K562 (cell line): ENCODE data around the gene NEUROD6. TPM values are rescaled to one million over a fixed set of nuclear protein-coding genes. Genes with fewer than 3 reads are reported as not detected.

ENCODE experiments used
- ATAC-seq: fragments of 200-7000 bp; cut with Tn5 transposase; 3 replicates; pipeline ENCODE4 v1.9.1; 2020; ENCODE audit warnings: moderate library complexity
- BruUV-seq: library from RNA; stranded (reverse); fragments of 400-500 nt; replicated peaks from 2 replicates; lab custom pipeline; 2021; lab: Mats Ljungman, UMichigan
- CTCF ChIA-PET: fragments of 300-600 bp; formaldehyde crosslinking; extraction: SDS; loops from one replicate; lab custom pipeline; 2021; ENCODE audit warnings: low intra/inter-chr PET ratio; lab: Yijun Ruan, JAX
- POLR2A ChIA-PET: fragments of 300-600, 350-650 bp; sonication (Branson Sonifier 250); formaldehyde crosslinking; extraction: SDS; loops from one replicate; lab custom pipeline; 2021; ENCODE audit warnings: antibody characterized with exemption, inconsistent platforms; lab: Yijun Ruan, JAX
- DNase-seq, 4 experiments: peaks; one replicate each; pipeline versions ENCODE4 v3.0.0 to v3.0.0-alpha.2; 2011 to 2018; ENCODE audit warnings: low spot score in 3 of 4, mixed read lengths in 3 of 4; ENCODE audit errors: extremely low read depth in 1 of 4
- FAIRE-seq: peaks from 2 replicates; lab custom pipeline; 2011; peaks lifted over from hg19 to GRCh38; lab: Jason Lieb, UNC
- H2AFZ ChIP-seq: 2 replicates; pipeline ENCODE4 v1.6.0; 2011; ENCODE audit warnings: low read depth, low read length, control low read depth, inconsistent platforms
- H3K27ac ChIP-seq: fragments of 200-600 bp; 3 replicates; pipeline ENCODE4 v1.8.0; 2011; ENCODE audit warnings: low read depth, mild to moderate bottlenecking, control low read depth, inconsistent platforms, low read length, moderate library complexity, mixed read lengths; ENCODE audit errors: extremely low read depth
- H3K27me3 ChIP-seq, 2 experiments: fragments of 300-600 bp in 1 of 2; 2 replicates in 1 of 2; 3 replicates in 1 of 2; pipeline versions ENCODE4 v1.6.0 to v1.8.0; 2011; ENCODE audit warnings: inconsistent platforms in 2 of 2, low read length in 2 of 2, mild to moderate bottlenecking in 1 of 2, mixed read lengths in 1 of 2, moderate library complexity in 1 of 2; ENCODE audit not compliant: control insufficient read depth in 2 of 2, insufficient read depth in 2 of 2
- H3K36me3 ChIP-seq: fragments of 300-600 bp; 3 replicates; pipeline ENCODE4 v1.8.0; 2011; ENCODE audit warnings: mild to moderate bottlenecking, low read length, inconsistent platforms; ENCODE audit not compliant: control insufficient read depth, insufficient read depth
- H3K4me1 ChIP-seq, 2 experiments: fragments of 200-600 bp in 1 of 2; replicated peaks in 1 of 2; 2 replicates in 1 of 2; 3 replicates in 1 of 2; pipeline versions ENCODE4 v1.5.1 to v1.8.0; 2011; ENCODE audit warnings: inconsistent platforms in 2 of 2, low read length in 2 of 2, mild to moderate bottlenecking in 1 of 2, mixed read lengths in 1 of 2, moderate library complexity in 1 of 2; ENCODE audit not compliant: control insufficient read depth in 2 of 2, insufficient read depth in 2 of 2
- H3K4me2 ChIP-seq: 2 replicates; pipeline ENCODE4 v1.6.1; 2011; ENCODE audit warnings: low read length, control low read depth, inconsistent platforms, mixed read lengths; ENCODE audit not compliant: insufficient read depth
- H3K4me3 ChIP-seq: fragments of 200-600 bp; sonication (generic), shearing (Covaris generic); 2 replicates; pipeline ENCODE4 v1.5.1; 2016; ENCODE audit warnings: control low read depth, inconsistent platforms
- H3K79me2 ChIP-seq: fragments of 200-600 bp; 3 replicates; pipeline ENCODE4 v1.8.0; 2011; ENCODE audit warnings: low read length, inconsistent platforms; ENCODE audit not compliant: control insufficient read depth, insufficient read depth
- H3K9ac ChIP-seq, 2 experiments: 2 replicates each; pipeline versions ENCODE4 v1.6.0 to v1.6.1; 2011; ENCODE audit warnings: low read depth in 2 of 2, low read length in 2 of 2, control low read depth in 1 of 2, inconsistent platforms in 1 of 2, mild to moderate bottlenecking in 1 of 2, mixed read lengths in 1 of 2; ENCODE audit not compliant: insufficient read depth in 1 of 2
- H3K9me1 ChIP-seq: one replicate; pipeline ENCODE4 v1.6.0; 2011; ENCODE audit warnings: inconsistent platforms, mild to moderate bottlenecking, low read length, moderate library complexity; ENCODE audit not compliant: control insufficient read depth, insufficient read depth
- H3K9me3 ChIP-seq: replicated peaks from 2 replicates; pipeline ENCODE4 v1.5.1; 2011; ENCODE audit warnings: low read depth, low read length, inconsistent platforms; ENCODE audit not compliant: control insufficient read depth, insufficient read depth
- H4K20me1 ChIP-seq: replicated peaks from 2 replicates; pipeline ENCODE4 v1.6.1; 2011; ENCODE audit warnings: low read length, inconsistent platforms, mixed read lengths; ENCODE audit not compliant: control insufficient read depth, insufficient read depth
- BCL6 ChIP-seq: fragments of 250-450 bp; sonication (Bioruptor Pico); IDR thresholded peaks from 2 replicates; pipeline ENCODE4 v1.4.0; 2020
- EP400 ChIP-seq: fragments of 450-650 bp; IDR thresholded peaks from 2 replicates; pipeline ENCODE4 v1.6.1; 2017; ENCODE audit warnings: antibody characterized with exemption, mild to moderate bottlenecking, moderate library complexity
- FOXA1 ChIP-seq: fragments of 450-650 bp; IDR thresholded peaks from 2 replicates; pipeline ENCODE4 v1.6.1; 2016; ENCODE audit warnings: mild to moderate bottlenecking, borderline replicate concordance
- HDAC2 ChIP-seq: fragments of 450-650 bp; IDR thresholded peaks from 2 replicates; pipeline ENCODE4 v1.6.1; 2016; ENCODE audit warnings: mild to moderate bottlenecking
- KLF6 ChIP-seq: fragments of 250-450 bp; sonication (Bioruptor Pico); IDR thresholded peaks from 2 replicates; pipeline ENCODE4 v1.4.0; 2020; ENCODE audit warnings: mild to moderate bottlenecking, moderate library complexity, borderline replicate concordance
- NEUROD1 ChIP-seq: fragments of 150-350 bp; IDR thresholded peaks from 2 replicates; pipeline ENCODE4 v1.6.1; 2014; ENCODE audit warnings: borderline replicate concordance, low read length, low read depth; ENCODE audit not compliant: partially characterized antibody
- PHF21A ChIP-seq: fragments of 450-650 bp; IDR thresholded peaks from 2 replicates; pipeline ENCODE4 v1.6.1; 2017; ENCODE audit warnings: low read depth, borderline replicate concordance
- ZMIZ1 ChIP-seq, 2 experiments: fragments of 150-350 bp in 1 of 2; IDR thresholded peaks; 2 replicates each; pipeline ENCODE4 v1.6.1; 2012 to 2016; ENCODE audit warnings: low read depth in 2 of 2, low read length in 2 of 2, mild to moderate bottlenecking in 1 of 2, moderate library complexity in 1 of 2
- WGBS: fragments of 100-300 bp; shearing (Covaris generic); methylation state at CpG from one replicate; pipeline ENCODE4 v1.1.6; 2016; ENCODE audit warnings: low coverage, mixed read lengths; ENCODE audit not compliant: insufficient coverage; ENCODE audit errors: missing lambda C conversion rate; 5-methylcytosine and 5-hydroxymethylcytosine counted together
- in situ Hi-C: fragments of 300-500 bp; cut with MboI; formaldehyde crosslinking; loops from 4 replicates; pipeline ENCODE4 v1.15.0; 2018; ENCODE audit warnings: inconsistent platforms, mixed read lengths
- intact Hi-C: fragments of 100-400 bp; cut with micrococcal nuclease; formaldehyde crosslinking; loops from 2 replicates; pipeline ENCODE4 v1.14.2; 2022
- polyA plus RNA-seq, 8 experiments: library from polyadenylated mRNA; depleted of rRNA in 4 of 8; stranded (reverse) in 5 of 8; unstranded in 3 of 8; fragments of >200 nt; fragmentation: Nextera tagmentation in 2 of 8; fragmentation: Illumina TruSeq in 1 of 8; extraction: Ambion mirVana in 2 of 8; extraction: Trizol in 1 of 8; gene quantifications; 2 replicates each; pipeline versions ENCODE4 v1.2.1 to v1.2.3, GENCODE V29; 2011 to 2014; ENCODE audit warnings: inconsistent platforms in 1 of 8, missing spikeins in 1 of 8
- total RNA-seq, 7 experiments: library from RNA; depleted of rRNA in 6 of 7; stranded (reverse); fragments of >200 nt in 6 of 7; fragmentation: Illumina TruSeq in 2 of 7; extraction: Trizol in 2 of 7; gene quantifications; 2 replicates each; pipeline versions ENCODE4 v1.2.1 to v1.2.3, GENCODE V29; 2011 to 2021; ENCODE audit warnings: low replicate concordance in 1 of 7
- TF ChIP-seq, protein P1 (sequence below), 3 experiments: fragments of 200-800 bp in 1 of 3; fragments of 250-450 bp in 1 of 3; fragments of 450-650 bp in 1 of 3; sonication (Bioruptor Pico) in 1 of 3; sonication (Bioruptor generic) in 1 of 3; formaldehyde crosslinking in 1 of 3; IDR thresholded peaks; 2 replicates each; pipeline versions ENCODE4 v1.6.1 to v1.8.0; 2016 to 2022; ENCODE audit warnings: mild to moderate bottlenecking in 2 of 3, missing genetic modification characterization in 2 of 3, missing compliant biosample characterization in 1 of 3, moderate library complexity in 1 of 3

NEUROD6 gene
- total and polyA plus RNA-seq, 9 of the 15 experiments (the other 6 are each of a cell fraction or from before 2014, with no cell fraction given) = not detected

DNA sequence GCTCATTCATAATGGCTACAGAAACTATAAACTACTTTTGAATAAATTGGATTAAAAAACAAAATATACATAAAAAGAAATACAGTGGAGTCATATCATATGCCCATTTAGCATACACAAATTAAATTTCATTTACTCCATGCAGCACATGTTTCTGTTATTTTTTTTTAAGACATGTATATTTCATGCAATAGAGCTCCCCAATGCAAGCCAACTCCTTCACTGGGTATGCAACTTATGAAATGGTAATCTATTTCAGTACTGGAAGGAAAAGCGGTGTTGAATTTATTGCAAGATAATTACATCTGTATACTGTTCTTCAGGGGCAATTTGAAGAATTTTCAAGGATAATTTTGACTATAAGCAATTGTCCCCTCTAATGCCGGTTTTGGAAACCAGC lies 49.9 kb downstream of the NEUROD6 start:
- Histone ChIP-seq H3K9me1 (no peaks in the 10 kb centered on the region), H2AFZ (no peak overlapping the region), H3K27me3 (no peaks in the 10 kb centered on the region), H3K27ac (no peak overlapping the region), H3K79me2 (no peaks in the 10 kb centered on the region), H3K9ac (no peak overlapping the region), H3K9me3 (no peaks in the 10 kb centered on the region), H3K4me1 (no peaks in the 10 kb centered on the region), H3K4me3 (no peak overlapping the region), H3K36me3 (no peaks in the 10 kb centered on the region), H3K4me2 (no peak overlapping the region), H4K20me1 (no peaks in the 10 kb centered on the region)
- in situ Hi-C loops (no loop called here), intact Hi-C loops (no loop called here)
- FAIRE-seq (no peak), ATAC-seq (no peak), DNase-seq (no peak)
- BruUV-seq = no TSS peak
- 0% methylated on average over 2 of the region's 2 CpGs for WGBS
- ChIA-PET CTCF (no interaction called here), POLR2A (no interaction called here)
- TF ChIP-seq PHF21A (no peak), FOXA1 (no peak), HDAC2 (no peak), EP400 (no peak), NEUROD1 (no peak), BCL6 (CRISPR knock-in tag) (no peak), ZMIZ1 (IDR thresholded peaks at IDR 0.05; ENCODE audit: low read depth in 2 of 2, low read length in 2 of 2) (no peak), KLF6 (CRISPR knock-in tag) (no peak)
- TF ChIP-seq, protein P1, sequence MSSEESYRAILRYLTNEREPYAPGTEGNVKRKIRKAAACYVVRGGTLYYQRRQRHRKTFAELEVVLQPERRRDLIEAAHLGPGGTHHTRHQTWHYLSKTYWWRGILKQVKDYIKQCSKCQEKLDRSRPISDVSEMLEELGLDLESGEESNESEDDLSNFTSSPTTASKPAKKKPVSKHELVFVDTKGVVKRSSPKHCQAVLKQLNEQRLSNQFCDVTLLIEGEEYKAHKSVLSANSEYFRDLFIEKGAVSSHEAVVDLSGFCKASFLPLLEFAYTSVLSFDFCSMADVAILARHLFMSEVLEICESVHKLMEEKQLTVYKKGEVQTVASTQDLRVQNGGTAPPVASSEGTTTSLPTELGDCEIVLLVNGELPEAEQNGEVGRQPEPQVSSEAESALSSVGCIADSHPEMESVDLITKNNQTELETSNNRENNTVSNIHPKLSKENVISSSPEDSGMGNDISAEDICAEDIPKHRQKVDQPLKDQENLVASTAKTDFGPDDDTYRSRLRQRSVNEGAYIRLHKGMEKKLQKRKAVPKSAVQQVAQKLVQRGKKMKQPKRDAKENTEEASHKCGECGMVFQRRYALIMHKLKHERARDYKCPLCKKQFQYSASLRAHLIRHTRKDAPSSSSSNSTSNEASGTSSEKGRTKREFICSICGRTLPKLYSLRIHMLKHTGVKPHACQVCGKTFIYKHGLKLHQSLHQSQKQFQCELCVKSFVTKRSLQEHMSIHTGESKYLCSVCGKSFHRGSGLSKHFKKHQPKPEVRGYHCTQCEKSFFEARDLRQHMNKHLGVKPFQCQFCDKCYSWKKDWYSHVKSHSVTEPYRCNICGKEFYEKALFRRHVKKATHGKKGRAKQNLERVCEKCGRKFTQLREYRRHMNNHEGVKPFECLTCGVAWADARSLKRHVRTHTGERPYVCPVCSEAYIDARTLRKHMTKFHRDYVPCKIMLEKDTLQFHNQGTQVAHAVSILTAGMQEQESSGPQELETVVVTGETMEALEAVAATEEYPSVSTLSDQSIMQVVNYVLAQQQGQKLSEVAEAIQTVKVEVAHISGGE (CRISPR knock-in tag; IDR thresholded peaks at IDR 0.05) = no peak
